PC-9 (cell line): ENCODE measurements around the gene PRKG1.

Source experiments
- EZH2 ChIP-seq: fragments of 200-600 bp; sonication (generic); IDR thresholded peaks from 2 replicates; pipeline ENCODE4 v1.8.0; 2017; ENCODE audit warnings: antibody characterized with exemption, low read depth
- TF ChIP-seq, protein P1 (sequence below): fragments of 200-600 bp; sonication (generic); conservative IDR thresholded peaks from 2 replicates; pipeline ENCODE4 v1.6.1; 2017; ENCODE audit warnings: mixed run types, antibody characterized with exemption, mild to moderate bottlenecking, moderate library complexity

- TF ChIP-seq, protein P1, sequence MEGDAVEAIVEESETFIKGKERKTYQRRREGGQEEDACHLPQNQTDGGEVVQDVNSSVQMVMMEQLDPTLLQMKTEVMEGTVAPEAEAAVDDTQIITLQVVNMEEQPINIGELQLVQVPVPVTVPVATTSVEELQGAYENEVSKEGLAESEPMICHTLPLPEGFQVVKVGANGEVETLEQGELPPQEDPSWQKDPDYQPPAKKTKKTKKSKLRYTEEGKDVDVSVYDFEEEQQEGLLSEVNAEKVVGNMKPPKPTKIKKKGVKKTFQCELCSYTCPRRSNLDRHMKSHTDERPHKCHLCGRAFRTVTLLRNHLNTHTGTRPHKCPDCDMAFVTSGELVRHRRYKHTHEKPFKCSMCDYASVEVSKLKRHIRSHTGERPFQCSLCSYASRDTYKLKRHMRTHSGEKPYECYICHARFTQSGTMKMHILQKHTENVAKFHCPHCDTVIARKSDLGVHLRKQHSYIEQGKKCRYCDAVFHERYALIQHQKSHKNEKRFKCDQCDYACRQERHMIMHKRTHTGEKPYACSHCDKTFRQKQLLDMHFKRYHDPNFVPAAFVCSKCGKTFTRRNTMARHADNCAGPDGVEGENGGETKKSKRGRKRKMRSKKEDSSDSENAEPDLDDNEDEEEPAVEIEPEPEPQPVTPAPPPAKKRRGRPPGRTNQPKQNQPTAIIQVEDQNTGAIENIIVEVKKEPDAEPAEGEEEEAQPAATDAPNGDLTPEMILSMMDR = no peak
- no peak for TF ChIP-seq EZH2
Measured at GRCh38 chr10:51879238-51879637, 805.0 kb downstream of the PRKG1 start.
